SK-N-SH (cell line): Measurements from ENCODE around the gene MLXIPL. TPM values are rescaled to one million over a fixed set of nuclear protein-coding genes. Genes with fewer than 3 reads are reported as not detected.
"Not testable (repeated sequence)": the region's sequence is repeated elsewhere in the genome, so short reads cannot be mapped to it uniquely, and the experiment has no call there.

ENCODE experiments used
- CTCF ChIA-PET: fragments of 300-600, 350-600 bp; formaldehyde crosslinking; extraction: SDS; loops from one replicate; lab custom pipeline; 2021; lab: Yijun Ruan, JAX
- POLR2A ChIA-PET: fragments of 350-600 bp; sonication (Branson Sonifier 250); formaldehyde crosslinking; extraction: SDS; loops from one replicate; lab custom pipeline; 2020; ENCODE audit warnings: antibody characterized with exemption, inconsistent platforms; lab: Yijun Ruan, JAX
- DNase-seq: peaks from one replicate; pipeline ENCODE4 v3.0.0; 2012
- H2AFZ ChIP-seq: fragments of 200-600 bp; sonication (generic); 2 replicates; pipeline ENCODE4 v1.8.1; 2016; ENCODE audit warnings: antibody characterized with exemption, mild to moderate bottlenecking, low read depth
- H3F3A ChIP-seq: fragments of 200-600 bp; sonication (generic); replicated peaks from 2 replicates; pipeline ENCODE3; 2016; ENCODE audit warnings: antibody characterized with exemption, mild to moderate bottlenecking; ENCODE audit not compliant: insufficient read depth
- H3K27ac ChIP-seq, 2 experiments: fragments of 200-500 bp in 1 of 2; fragments of 200-600 bp in 1 of 2; sonication (Bioruptor generic) in 1 of 2; sonication (generic), shearing (Covaris generic) in 1 of 2; 2 replicates each; pipeline versions ENCODE4 v1.5.1 to v1.6.1; 2014 to 2016; ENCODE audit warnings: low read depth in 2 of 2, inconsistent platforms in 1 of 2, low read length in 1 of 2, mild to moderate bottlenecking in 1 of 2, mixed read lengths in 1 of 2
- H3K27me3 ChIP-seq: fragments of 200-600 bp; sonication (generic), shearing (Covaris generic); 2 replicates; pipeline ENCODE4 v1.6.1; 2016; ENCODE audit warnings: mixed run types; ENCODE audit not compliant: insufficient read depth
- H3K36me3 ChIP-seq, 2 experiments: fragments of 200-500 bp in 1 of 2; fragments of 200-600 bp in 1 of 2; sonication (Bioruptor generic) in 1 of 2; sonication (generic) in 1 of 2; replicated peaks in 1 of 2; 2 replicates each; pipeline versions ENCODE3 to v1.5.1; 2014 to 2016; ENCODE audit warnings: low read length in 1 of 2, mild to moderate bottlenecking in 1 of 2; ENCODE audit not compliant: insufficient read depth in 2 of 2, control insufficient read depth in 1 of 2
- H3K4me1 ChIP-seq, 2 experiments: fragments of 200-500 bp in 1 of 2; fragments of 200-600 bp in 1 of 2; sonication (Bioruptor generic) in 1 of 2; sonication (generic), shearing (Covaris generic) in 1 of 2; 2 replicates each; pipeline versions ENCODE4 v1.5.1 to v1.6.1; 2014 to 2016; ENCODE audit warnings: low read depth in 1 of 2, low read length in 1 of 2, mixed run types in 1 of 2; ENCODE audit not compliant: insufficient read depth in 2 of 2, control insufficient read depth in 1 of 2
- H3K4me2 ChIP-seq: fragments of 200-600 bp; sonication (generic), shearing (Covaris generic); 2 replicates; pipeline ENCODE4 v1.6.1; 2017; ENCODE audit warnings: mixed run types
- H3K4me3 ChIP-seq, 2 experiments: fragments of 200-500 bp in 1 of 2; fragments of 200-600 bp in 1 of 2; sonication (Bioruptor generic) in 1 of 2; sonication (generic), shearing (Covaris generic) in 1 of 2; 2 replicates each; pipeline versions ENCODE4 v1.5.1 to v1.8.1; 2014 to 2016; ENCODE audit warnings: low read depth in 2 of 2, inconsistent platforms in 1 of 2, low read length in 1 of 2, mild to moderate bottlenecking in 1 of 2, mixed read lengths in 1 of 2, moderate library complexity in 1 of 2
- H3K79me2 ChIP-seq: fragments of 200-600 bp; sonication (generic); 2 replicates; pipeline ENCODE4 v1.8.1; 2017; ENCODE audit warnings: mild to moderate bottlenecking; ENCODE audit not compliant: insufficient read depth
- H3K9ac ChIP-seq: fragments of 200-600 bp; sonication (generic); 2 replicates; pipeline ENCODE4 v1.6.1; 2017; ENCODE audit warnings: mixed run types
- H3K9me2 ChIP-seq: fragments of 200-600 bp; sonication (generic); 2 replicates; pipeline ENCODE4 v1.6.1; 2017; ENCODE audit warnings: mixed run types
- H3K9me3 ChIP-seq: fragments of 200-600 bp; sonication (generic); 2 replicates; pipeline ENCODE4 v1.6.1; 2017; ENCODE audit warnings: mixed run types, mild to moderate bottlenecking, moderate library complexity
- H4K20me1 ChIP-seq: fragments of 200-600 bp; sonication (generic); 2 replicates; pipeline ENCODE4 v1.6.1; 2017; ENCODE audit warnings: mild to moderate bottlenecking, mixed run types; ENCODE audit not compliant: insufficient read depth
- IRF3 ChIP-seq: fragments of 150-350 bp; IDR thresholded peaks from 2 replicates; pipeline ENCODE4 v1.6.1; 2016; ENCODE audit warnings: mild to moderate bottlenecking, low read depth, low read length
- MXI1 ChIP-seq: IDR thresholded peaks from 2 replicates; pipeline ENCODE4 v1.6.1; 2012; ENCODE audit warnings: mild to moderate bottlenecking, low read depth, low read length, improper control_type of control experiment
- NFIC ChIP-seq: IDR thresholded peaks from 2 replicates; pipeline ENCODE4 v1.4.0; 2012; ENCODE audit warnings: borderline replicate concordance
- NRF1 ChIP-seq: IDR thresholded peaks from 2 replicates; pipeline ENCODE4 v1.6.1; 2012; ENCODE audit warnings: low read depth, mild to moderate bottlenecking, low read length
- PBX3 ChIP-seq: IDR thresholded peaks from 2 replicates; pipeline ENCODE4; 2012
- REST ChIP-seq: IDR thresholded peaks from 2 replicates; pipeline ENCODE4 v1.6.1; 2012; ENCODE audit warnings: mild to moderate bottlenecking, low read depth, low read length, moderate library complexity
- RFX5 ChIP-seq: IDR thresholded peaks from 2 replicates; pipeline ENCODE4 v1.6.1; 2012; ENCODE audit warnings: mild to moderate bottlenecking, improper control_type of control experiment, low read length
- SMC3 ChIP-seq: IDR thresholded peaks from 2 replicates; pipeline ENCODE4 v1.6.1; 2012; ENCODE audit warnings: low read depth, low read length, improper control_type of control experiment
- TCF12 ChIP-seq: IDR thresholded peaks from 2 replicates; pipeline ENCODE4 v1.4.0; 2012
- USF1 ChIP-seq: IDR thresholded peaks from 2 replicates; pipeline ENCODE4 v1.4.0; 2012; ENCODE audit warnings: low read depth, borderline replicate concordance
- USF2 ChIP-seq: fragments of 150-350 bp; IDR thresholded peaks from 2 replicates; pipeline ENCODE4 v1.6.1; 2017; ENCODE audit warnings: antibody characterized with exemption, low read length, low read depth, borderline replicate concordance
- WGBS: methylation state at CpG from one replicate; pipeline ENCODE4 v1.1.6; 2017; ENCODE audit warnings: low lambda C conversion rate; 5-methylcytosine and 5-hydroxymethylcytosine counted together
- polyA plus RNA-seq, 3 experiments: library from polyadenylated mRNA; depleted of rRNA; stranded (reverse); fragments of >200 nt; gene quantifications; 2 replicates each; pipeline ENCODE4 v1.2.3, GENCODE V29; 2012

The MLXIPL gene
- polyA plus RNA-seq, 1 of the 3 experiments (the other 2 are of a cell fraction): 0.21 TPM

GRCh38 chr7:73621168-73622063 is 2.9 kb downstream of the MLXIPL start:
- TF ChIP-seq RFX5: no peak
- TF ChIP-seq TCF12: no peak
- TF ChIP-seq NFIC: no peak
- TF ChIP-seq MXI1: no peak
- TF ChIP-seq USF2: no peak
- TF ChIP-seq NRF1: no peak
- no peak for TF ChIP-seq SMC3
- no peaks in the 10 kb centered on the region for H3K36me3 ChIP-seq
- H3K4me3 ChIP-seq: no peak overlapping the region
- no peaks in the 10 kb centered on the region for H4K20me1 ChIP-seq
- DNase-seq: no peak
- CTCF ChIA-PET: interaction anchor here (0.8 to 19.5 kb wide), 9 partner anchors 8 to 233 kb away, joined by 3 to 235 read pairs (median 4); partner anchors contain the start of gene VPS37D
- H3K79me2 ChIP-seq: no peaks in the 10 kb centered on the region
- no peak overlapping the region for H3K9ac ChIP-seq
- no peak overlapping the region for H3K4me2 ChIP-seq
- POLR2A ChIA-PET: no interaction called here
- no peaks in the 10 kb centered on the region for H3F3A ChIP-seq
- no peaks in the 10 kb centered on the region; a peak in 1 of 4 replicates for H3K4me1 ChIP-seq
- no peaks in the 10 kb centered on the region for H3K9me2 ChIP-seq
- H2AFZ ChIP-seq: no peak overlapping the region
- H3K27me3 ChIP-seq: peaks cover 24% of the 10 kb centered on the region
- H3K9me3 ChIP-seq: no peaks in the 10 kb centered on the region
- no peak overlapping the region for H3K27ac ChIP-seq
- WGBS: 72% methylated on average over 7 of the region's 7 CpGs

- H3K27me3 ChIP-seq, H3K4me2 ChIP-seq, H3K27ac ChIP-seq, H3F3A ChIP-seq, POLR2A ChIA-PET, H4K20me1 ChIP-seq, H3K9ac ChIP-seq, H3K4me1 ChIP-seq, DNase-seq, H3K36me3 ChIP-seq, H3K9me3 ChIP-seq, H3K4me3 ChIP-seq, H3K9me2 ChIP-seq, H3K79me2 ChIP-seq, H2AFZ ChIP-seq: not testable (repeated sequence)
- WGBS: 93% methylated on average over 11 of the region's 11 CpGs
- CTCF ChIA-PET: interaction anchor here (0.7 to 19.5 kb wide), 4 partner anchors 13 to 106 kb away, joined by 3 to 235 read pairs (median 7); no protein-coding TSS in a partner anchor
These were observed 4.9 kb downstream of the MLXIPL start for GRCh38 chr7:73619394-73619793.

- no peaks in the 10 kb centered on the region for H3K4me1 ChIP-seq
- H2AFZ ChIP-seq: no peak overlapping the region
- no peaks in the 10 kb centered on the region for H4K20me1 ChIP-seq
- H3K9me2 ChIP-seq: no peaks in the 10 kb centered on the region
- H3K27me3 ChIP-seq: peaks cover 1% of the 10 kb centered on the region
- WGBS: 85% methylated on average over 4 of the region's 4 CpGs
- H3K9ac ChIP-seq: no peak overlapping the region
- no peaks in the 10 kb centered on the region for H3F3A ChIP-seq
- DNase-seq: no peak
- H3K27ac ChIP-seq: no peak overlapping the region
- ChIA-PET CTCF (interaction anchor here (1.3 to 19.5 kb wide), 2 partner anchors 11 to 12 kb away, joined by 3 to 235 read pairs; no protein-coding TSS in a partner anchor), POLR2A (no interaction called here)
- H3K79me2 ChIP-seq: no peaks in the 10 kb centered on the region
- no peak overlapping the region for H3K4me2 ChIP-seq
- H3K4me3 ChIP-seq: no peak overlapping the region
- H3K9me3 ChIP-seq: no peaks in the 10 kb centered on the region
- no peaks in the 10 kb centered on the region for H3K36me3 ChIP-seq
- no peak for TF ChIP-seq REST
- TF ChIP-seq IRF3: no peak
- no peak for TF ChIP-seq PBX3
- no peak for TF ChIP-seq USF1
These were observed 5.8 kb downstream of the MLXIPL start for GRCh38 chr7:73618538-73618937.
